Activated CD8-positive, alpha-beta memory T cell treated with anti-CD3 and anti-CD28 coated beads, Interleukin-2, amount 50 U/mL, for 24 hours (primary cell): Measurements from ENCODE around the gene SCUBE1.

Experiments used
- DNase-seq: peaks from one replicate; pipeline ENCODE4 v3.0.0-alpha.2; 2020; ENCODE audit errors: extremely low read depth

Gene SCUBE1

DNA sequence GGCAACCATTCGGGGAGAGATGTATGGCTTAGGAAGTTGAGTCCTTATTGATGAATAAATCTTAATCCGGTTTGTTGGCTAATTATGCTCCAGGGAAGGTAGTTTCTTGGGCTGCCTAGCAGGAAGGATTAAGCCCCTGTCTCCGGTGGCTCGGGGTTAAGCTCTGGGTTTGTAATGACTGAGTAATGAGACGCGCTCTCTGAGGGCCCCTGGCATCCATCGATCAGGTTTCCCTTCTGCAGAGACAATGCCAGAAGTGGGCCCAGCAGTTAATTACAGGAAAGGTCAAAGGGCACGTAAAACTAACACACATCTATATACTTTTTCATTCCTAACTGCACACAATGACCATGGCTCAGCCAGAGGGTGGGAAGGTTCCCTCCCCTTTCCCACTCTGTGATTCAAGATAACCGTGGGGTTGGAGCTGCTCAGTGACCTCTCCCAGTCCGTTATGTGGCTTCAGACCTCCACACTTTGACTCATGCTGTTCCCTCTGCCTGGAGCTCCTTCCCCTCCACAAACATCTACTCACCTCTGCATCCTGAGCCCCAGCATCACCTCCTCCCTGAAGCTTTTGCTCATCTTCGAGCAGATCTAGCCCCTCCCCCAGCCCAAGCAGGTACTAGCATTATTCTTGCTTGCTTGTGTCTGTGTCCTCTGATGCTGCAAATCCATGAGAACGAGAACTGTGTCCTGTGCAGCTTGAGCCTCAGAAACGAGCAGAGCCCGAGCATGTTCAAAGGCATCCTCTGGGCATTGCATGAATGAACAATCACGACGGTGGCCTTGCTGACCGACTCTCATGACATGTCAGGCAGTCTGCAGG, 16.6 kb downstream of the SCUBE1 start:
- DNase-seq, result no peak

DNA sequence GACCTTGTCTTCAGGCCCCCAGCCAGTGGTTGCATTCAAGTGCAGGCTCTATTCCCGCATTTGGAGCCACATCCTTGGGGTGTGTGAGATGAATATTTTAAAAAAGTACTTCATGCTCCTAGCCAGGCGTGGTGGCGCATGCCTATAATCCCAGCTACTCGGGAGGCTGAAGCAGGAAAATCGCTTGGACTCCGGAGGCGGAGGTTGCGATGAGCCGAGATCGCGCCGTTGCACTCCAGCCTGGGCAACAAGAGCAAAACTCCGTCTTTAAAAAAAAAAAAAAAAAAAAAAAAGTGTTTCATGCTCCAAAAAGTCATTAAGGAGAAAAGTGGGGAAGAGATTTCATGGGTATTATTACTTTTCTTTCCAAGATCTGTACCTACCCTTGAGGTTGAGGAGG, 18.0 kb downstream of the SCUBE1 start:
- no peak for DNase-seq

DNA sequence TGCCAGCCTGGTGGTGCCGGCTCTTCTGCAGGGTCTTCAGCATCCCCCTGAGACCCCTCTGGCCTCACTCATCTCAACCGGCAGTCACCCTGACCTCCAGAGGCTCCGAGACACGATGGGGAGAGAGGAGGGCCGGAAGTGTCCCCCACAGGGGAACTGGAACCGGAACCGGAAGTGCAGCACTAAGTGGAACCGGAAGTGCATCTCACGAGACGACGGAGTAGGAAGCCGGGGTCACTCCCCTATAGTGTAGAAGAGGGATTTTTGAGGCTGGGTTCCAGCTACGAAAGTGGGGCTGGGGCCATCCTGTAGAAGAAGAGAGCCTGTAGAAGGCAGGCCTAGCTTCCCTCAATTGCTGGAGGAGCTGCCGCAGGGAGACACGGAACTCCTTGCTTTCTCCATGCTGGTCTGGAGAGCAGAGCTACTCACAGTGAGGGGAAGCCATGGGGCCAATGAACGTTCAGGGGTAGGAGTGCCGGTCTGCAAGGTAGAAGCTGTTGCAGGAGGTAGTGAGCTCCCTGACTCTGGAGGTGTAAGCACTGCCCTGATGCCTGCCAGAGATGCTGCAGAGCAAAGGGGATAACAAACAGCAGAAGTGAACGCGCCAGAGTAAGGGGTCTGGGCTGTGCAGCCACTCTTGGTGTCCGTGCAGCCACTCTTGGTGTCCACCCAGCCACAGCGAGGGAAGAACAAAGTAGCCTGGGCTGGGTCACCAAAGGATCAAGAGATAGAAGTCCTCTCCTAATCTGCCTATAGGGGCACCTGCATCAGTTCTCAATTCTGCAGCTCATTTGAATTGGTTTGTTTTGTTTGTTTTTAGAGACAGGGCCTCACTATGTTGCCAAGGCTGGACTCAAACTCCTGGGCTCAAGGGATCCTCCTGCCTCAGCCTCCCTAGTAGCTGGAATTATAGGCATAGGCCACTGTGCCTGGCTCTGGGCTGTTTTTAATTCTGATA, 21.9 kb downstream of the SCUBE1 start:
- no peak for DNase-seq

DNA sequence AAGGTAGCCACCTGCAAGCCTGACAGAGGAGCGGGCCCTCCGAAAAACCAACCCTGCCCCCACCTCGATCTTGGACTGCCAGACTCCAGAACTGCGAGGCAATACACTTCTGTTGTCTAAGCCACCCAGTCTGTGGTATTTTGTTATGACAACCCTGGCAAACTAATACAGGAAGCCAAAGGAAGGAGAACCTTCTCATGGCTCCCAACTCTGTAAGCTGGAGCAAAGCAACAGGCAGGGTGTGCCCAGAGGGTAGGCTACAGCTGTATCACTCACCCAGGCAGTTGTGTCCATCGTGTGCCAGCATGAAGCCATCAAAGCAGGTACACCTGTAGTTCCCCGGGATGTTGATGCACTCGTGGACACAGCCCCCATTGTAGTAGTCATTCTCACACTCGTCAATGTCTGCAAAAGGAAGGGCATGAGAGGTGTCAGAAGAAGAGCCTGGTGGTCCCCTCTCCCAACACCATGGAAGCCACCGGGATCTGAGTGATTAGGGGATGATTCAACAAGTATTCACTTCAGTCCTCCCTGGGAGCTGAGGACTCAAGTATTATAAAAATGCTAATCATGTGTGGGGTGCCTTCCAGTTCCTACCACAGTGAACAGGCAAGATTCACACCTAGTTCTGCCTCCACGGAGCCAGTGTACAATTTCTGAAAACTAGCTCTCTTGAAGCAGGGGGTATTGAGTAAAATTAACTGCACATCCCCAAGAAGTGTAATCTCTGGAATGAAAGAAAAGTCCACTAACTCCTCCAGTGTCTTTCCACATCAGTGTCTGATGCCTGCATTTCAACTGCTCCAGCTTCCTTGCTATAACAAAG, 23.3 kb downstream of the SCUBE1 start:
- no peak for DNase-seq

DNA sequence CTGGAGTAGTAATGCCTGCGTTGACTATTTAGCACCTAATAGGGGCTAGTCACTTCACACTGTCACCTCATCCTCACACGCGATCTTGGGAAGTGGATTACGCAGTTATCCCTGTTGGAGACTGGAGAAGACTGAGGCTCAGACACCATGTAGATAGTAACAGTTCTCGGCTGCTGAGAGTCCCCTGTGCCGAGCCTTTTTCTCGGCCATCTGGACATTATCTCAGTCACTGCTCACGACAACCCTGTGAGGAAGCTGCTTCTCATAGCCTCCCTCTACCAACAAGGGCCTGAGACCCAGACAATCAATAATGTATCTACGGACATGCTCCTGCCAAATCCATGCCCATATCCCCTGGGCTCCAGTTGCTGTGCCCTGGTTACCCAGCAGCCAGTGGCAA, 25.9 kb downstream of the SCUBE1 start:
- DNase-seq, result no peak

DNA sequence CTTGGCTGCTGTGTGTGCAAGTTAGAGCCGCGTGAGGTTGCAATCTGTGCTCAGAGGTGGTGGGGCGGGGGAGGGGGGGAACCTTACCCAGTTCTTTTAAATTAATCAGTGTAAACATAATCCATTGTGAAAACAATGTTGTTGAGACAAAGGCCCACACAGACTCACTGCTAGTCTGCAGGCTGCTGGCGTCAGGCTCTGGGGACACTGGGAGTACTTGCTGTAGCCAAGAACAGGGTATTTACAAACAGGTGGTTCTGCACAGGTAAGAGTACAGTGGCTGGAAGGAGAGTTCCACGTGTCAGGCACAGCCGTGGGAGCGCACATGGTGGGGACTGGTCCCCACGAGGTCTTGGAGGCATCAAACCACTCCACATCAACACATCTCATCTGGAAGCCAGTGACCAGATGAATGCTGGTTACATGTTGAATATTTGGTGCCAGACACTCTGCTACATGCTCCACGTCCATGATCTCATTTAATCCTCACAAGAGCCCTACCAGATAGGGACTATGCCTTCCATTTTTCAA, 27.4 kb downstream of the SCUBE1 start:
- DNase-seq, result no peak

DNA sequence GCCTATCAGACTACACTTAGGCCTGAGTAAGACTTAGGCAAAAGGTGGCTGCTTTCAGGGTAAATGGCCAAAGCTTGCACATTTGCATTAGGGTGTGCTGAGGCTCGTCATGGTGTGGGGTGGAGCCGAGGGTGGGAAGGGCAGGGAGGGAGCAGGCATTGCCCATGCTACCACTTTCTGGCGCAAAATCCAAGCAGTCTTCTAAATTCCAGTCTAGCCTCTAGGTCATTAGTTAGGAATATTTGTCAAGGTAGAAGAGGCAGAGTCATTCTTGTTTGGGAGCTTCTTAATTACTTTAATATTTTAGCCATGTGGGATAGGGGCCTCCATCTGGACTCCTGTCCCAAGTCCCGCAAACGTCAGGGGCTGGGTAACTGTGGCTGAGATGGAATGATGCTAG, 28.6 kb downstream of the SCUBE1 start:
- DNase-seq, result no peak

DNA sequence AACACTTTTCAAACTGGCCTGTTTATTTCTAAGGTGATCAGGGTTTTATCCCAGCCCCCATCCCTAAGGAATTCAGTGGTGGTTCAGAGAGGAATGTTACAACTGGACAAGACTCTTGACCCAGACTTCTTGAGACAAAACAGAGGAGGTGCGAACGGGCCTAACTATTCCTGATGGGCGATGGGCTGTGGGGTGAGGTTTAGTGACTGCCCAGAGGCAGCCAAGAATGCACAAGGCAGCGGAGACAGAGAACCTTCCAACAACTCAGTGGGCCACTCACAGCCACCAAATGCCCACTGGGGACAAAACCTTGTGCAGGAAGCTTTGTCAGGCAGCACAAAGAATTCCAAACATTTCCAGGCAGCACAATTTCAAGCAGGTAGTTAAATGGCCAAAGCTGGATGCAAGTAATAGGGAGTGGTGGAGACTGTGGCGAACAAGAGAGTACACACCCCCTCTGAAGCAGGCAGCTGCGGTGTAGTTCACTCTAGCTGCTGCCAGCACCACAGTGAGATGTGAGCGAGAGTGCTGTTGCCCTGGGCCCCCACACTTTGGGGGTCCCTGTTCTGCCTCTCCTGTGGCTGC, 29.2 kb downstream of the SCUBE1 start:
- DNase-seq, result no peak

DNA sequence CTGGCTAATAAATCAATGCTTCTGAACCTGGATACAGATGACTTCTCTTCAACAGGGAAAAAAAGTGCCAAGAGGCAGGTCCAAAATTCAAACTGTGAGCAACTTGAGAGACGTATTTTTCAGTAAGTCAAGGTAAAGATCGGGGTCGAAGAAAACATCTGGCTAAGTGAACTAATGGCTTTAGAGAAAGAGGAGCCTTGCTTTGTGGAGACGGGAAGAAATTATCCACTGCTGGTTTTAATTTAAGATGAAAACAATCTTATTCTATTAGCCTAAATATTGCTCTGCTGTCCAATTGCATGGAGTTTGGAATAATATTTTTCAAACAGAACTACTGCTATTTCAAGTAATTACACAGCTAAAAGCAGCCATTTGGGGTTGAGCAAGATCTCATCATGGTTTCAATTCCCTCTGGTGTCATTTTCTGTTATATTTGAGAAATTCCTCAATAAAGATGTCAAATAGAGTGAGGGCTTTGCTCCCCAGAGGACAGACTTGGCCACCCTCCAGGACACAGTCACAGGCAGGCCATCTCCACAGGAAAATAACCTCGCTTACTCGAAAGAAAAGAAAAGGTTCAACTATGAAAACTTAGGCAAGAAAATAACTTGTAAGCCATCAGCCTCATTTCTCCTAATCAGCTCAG, 29.8 kb downstream of the SCUBE1 start:
- no peak for DNase-seq

DNA sequence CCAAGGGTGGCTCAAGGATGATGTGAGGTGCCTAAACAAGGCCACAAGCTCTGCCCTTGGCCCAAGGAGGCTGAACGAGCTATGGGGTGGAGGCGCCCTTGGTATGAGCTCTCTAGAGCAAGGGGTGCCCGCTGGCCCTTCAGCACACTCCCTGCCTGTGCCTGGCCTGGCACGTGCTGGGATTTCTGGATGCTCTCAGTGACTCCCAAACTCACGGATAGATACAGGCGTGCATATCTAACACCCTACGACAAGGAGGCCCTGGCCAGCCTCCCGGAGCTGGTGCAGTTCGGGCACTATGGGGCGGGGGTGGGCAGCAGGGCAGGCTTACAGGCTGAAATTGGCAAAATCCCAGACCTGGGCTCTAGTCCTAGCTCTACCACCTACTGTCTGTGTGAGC, 30.6 kb downstream of the SCUBE1 start:
- no peak for DNase-seq

DNA sequence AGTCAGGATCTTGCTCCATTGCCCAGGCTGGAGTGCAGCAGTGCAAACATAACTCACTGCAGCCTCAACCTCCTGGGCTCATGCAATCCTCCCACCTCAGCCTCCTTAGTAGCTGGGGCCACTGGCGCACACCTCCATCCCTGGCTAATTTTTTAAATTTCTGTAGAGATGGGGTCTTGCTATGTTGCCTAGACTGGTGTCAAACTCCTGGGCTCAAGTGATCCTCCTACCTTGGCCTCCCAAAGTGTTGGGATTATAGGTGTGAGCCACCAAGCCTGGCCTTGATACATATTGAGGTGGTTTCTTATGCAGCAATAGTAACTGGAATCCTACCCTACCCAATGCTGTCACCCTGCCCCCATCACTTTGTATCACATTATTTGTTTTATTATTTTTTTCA, 32.4 kb downstream of the SCUBE1 start:
- no peak for DNase-seq

DNA sequence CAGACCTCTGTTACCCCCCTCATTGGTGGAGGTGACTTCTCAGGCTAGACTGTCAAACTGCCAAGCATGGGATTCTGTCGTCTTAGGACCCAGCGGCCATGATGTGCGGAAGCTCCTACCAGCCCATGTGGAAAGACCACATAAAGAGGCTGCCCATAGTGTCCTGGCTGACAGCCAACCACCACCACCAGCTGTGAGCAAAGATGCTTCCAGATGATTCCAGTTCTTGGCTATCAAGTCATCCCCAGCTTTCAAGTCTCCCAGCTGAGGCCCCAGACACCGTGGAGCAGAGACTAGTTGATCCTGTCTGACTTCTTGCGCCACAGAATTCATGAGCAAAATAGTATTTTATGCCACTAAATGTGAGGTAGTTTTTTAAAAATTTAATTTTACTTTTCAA, 32.9 kb downstream of the SCUBE1 start:
- DNase-seq, result no peak

DNA sequence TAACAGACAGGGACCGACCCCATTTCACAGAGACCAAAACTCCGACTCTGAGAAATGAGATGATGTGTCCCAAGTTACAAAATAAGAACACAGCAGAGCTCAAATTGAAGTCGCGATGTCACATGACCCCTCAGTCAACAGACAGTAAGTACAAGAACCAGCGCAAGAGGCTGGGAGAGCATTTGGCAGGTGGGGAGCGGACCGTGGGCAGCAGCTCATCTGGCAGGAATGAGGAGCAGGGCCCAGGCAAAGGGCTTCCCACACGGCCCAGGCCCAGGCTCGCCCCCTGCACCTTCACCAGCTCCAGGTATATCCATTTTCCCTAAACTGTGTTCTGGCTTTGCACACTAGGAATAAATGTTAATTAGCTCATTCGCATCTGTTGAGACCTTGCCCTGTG, 34.3 kb downstream of the SCUBE1 start:
- DNase-seq, result no peak

DNA sequence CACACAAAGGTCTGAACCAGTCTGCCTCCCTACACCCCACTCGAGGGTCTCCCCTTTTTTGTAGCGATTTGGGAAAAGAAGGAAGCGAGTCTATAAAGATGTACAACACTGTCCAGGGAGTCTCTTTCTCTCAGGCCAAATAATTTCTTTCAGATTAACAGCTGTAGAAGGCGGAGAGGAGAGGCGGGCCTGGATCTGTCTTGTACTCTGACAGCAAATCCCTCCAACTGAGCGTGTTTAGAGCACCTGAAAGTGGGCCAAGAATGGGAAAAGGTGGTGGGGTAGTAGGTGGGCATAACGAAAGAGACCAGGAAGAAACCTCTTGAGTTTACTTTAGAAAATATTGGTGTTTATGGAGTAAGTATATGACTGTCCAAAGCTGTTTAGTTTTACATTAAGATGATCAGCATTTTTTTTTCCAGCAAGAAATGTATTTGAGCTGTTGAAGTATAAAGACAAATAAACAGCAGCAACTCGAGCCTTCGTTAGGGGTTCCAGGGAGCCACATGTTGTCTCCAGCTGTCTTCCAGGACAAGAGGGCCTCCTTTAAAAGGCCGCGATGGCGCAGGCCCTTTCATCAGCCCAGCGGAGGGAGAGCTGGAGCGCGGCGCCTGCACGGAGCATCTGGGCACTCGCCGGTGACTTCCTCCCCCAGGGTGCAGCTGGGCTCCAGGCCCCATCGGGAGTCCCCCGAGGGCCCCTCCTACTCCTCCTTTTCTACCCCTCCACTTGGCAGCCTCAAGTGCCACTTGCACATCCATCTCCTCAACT, 34.9 kb downstream of the SCUBE1 start:
- DNase-seq, result no peak

DNA sequence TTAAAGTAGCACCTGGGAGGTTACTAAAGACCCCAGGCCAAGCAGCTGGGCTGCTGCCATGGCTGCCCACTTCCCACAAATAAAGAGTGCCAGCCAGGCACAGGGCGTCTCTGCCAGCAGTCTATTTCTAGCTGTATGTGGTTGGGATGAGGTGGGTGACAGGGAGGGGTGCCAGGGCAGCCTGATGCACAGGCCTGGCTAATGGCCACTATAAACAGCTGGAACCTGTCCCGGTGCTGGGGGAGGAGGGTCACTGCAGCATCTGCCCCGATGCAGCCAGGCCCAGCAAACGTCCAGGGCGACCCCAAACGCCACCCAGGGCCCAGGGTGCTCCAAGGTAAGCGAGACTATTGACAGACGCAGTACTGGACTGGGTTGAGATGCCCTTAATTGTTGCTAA, 37.4 kb downstream of the SCUBE1 start:
- no peak for DNase-seq

DNA sequence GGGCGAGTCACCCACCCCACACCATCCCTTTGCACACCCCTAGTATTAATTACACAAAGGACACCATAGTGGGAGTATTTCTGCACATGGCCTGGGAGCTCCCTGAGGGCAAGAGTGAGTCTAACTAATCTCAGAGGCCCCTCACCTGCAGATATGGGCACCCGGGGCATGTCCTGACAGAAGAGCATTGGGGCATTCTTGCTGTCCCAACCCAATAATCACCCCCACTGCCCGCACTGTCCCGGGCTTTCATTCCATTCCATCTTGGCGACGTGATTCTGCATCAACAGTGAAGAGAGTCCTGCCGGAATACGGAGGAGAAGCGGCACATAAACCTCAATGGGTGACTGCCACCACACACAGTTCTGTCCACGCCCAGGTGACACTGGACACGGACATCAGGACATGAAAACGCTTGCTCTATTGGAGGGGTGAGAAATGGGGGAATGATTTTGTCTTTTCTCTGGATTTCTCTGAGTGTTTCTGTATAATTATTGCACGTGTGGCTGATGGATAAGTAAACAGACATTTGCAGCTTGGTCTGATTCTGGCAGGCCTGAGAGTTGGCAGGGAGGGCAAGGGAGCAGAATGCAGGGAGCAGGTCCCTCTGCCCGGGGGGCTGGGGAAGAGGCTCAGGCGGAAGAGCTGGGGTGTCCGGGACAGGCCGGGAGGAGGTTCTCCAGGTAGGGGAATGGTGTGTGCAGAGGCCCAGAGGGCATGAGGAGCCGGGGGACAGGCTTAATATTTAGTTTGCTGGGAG, 38.2 kb downstream of the SCUBE1 start:
- DNase-seq, result no peak

DNA sequence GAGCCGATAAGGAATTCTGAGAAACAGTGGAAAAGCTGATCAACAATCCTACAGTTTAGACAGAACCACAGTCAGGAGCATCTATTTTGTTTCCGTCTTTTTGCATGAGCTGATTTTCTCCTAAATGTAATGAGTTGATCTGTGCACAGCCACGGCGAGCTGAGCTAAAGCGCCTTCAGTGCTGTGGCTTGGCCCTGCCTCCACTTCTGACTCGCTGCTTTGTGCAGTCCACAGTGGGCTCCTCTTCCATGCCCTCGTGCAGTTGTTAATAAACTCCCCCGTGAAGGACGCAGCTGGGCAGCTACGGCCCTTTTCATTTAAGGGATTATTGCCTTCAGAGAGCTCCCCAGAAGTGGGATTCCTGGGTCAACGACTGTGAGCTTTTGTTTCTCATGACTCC, 39.4 kb downstream of the SCUBE1 start:
- DNase-seq, result no peak

DNA sequence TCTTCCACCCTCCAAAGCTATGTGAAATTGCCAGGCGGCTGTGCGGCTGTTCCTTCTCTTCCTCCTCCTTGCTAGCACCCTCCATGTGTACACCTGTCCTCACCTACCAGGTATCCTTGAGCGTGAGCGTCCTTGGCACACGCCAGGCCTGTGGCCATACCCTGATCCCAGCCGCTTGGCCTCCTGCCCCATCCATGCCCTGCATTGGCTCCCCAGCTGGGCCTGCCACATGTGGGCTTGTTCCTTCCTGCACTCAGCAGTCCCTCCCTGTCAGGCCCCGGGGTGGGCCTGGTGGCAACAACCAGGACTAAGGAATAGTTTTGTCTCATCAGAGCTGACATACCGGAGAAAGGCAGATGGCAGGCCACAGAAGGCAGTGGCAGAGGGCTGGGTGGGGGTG, 40.0 kb downstream of the SCUBE1 start:
- no peak for DNase-seq

DNA sequence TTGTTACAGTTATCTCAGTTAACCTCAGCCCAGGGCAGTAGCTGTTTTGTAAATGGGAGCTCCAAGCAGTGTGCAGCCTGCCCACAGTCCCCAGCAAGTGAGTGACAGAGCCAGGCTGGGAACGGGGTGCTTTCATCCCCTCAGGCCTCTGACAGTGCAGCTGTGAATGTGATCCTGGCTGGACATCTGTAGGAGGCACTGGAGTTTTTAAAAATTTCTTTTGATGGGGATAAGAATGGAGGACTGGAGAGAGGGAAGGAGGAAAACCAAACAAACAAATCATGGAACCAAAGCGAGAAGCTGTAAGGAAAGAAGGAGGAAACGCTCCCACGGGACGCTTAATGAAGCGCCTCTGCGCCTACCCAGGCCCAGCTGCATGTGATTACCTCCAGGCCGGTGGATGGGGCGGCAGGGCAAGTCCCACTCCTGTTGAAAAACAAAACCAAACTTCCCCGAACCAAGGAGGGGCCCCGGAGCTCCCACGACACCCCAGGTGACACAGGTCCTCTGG, 40.6 kb downstream of the SCUBE1 start:
- no peak for DNase-seq
